Hepatocyte (in vitro differentiated cells): Measurements from ENCODE around the gene CXCL5. TPM values are rescaled to one million over a fixed set of nuclear protein-coding genes. Genes with fewer than 3 reads are reported as not detected.

Source experiments
- DNase-seq: peaks from one replicate; pipeline ENCODE4 v3.0.0-alpha.2; 2016; ENCODE audit warnings: low spot score
- H2AFZ ChIP-seq: fragments of 200-600 bp; sonication (generic); 2 replicates; pipeline ENCODE4 v1.6.0; 2016; ENCODE audit warnings: antibody characterized with exemption, mild to moderate bottlenecking
- H3K27ac ChIP-seq: fragments of 200-600 bp; sonication (generic); 2 replicates; pipeline ENCODE4 v1.5.1; 2016; ENCODE audit warnings: mild to moderate bottlenecking
- H3K27me3 ChIP-seq: fragments of 200-600 bp; sonication (generic); 2 replicates; pipeline ENCODE4 v1.6.1; 2016
- H3K36me3 ChIP-seq: fragments of 200-600 bp; sonication (generic); replicated peaks from 2 replicates; pipeline ENCODE4 v1.5.1; 2016; ENCODE audit warnings: low read depth; ENCODE audit not compliant: insufficient read depth
- H3K4me1 ChIP-seq: fragments of 200-600 bp; sonication (generic); 2 replicates; pipeline ENCODE4 v1.5.1; 2016; ENCODE audit warnings: mild to moderate bottlenecking, moderate library complexity; ENCODE audit not compliant: insufficient read depth
- H3K4me2 ChIP-seq: fragments of 200-600 bp; sonication (generic); 2 replicates; pipeline ENCODE4 v1.6.0; 2016
- H3K4me3 ChIP-seq: fragments of 200-600 bp; sonication (generic); 2 replicates; pipeline ENCODE4 v1.5.1; 2016; ENCODE audit warnings: mild to moderate bottlenecking
- H3K79me2 ChIP-seq: fragments of 200-600 bp; sonication (generic); 2 replicates; pipeline ENCODE4 v1.6.0; 2017; ENCODE audit warnings: mild to moderate bottlenecking
- H3K9me2 ChIP-seq: fragments of 200-600 bp; sonication (generic); replicated peaks from 2 replicates; pipeline ENCODE4 v1.6.0; 2017; ENCODE audit warnings: mild to moderate bottlenecking; ENCODE audit not compliant: insufficient read depth
- H3K9me3 ChIP-seq: fragments of 200-600 bp; sonication (generic); 2 replicates; pipeline ENCODE4 v1.5.1; 2016; ENCODE audit warnings: low read depth, mild to moderate bottlenecking
- H4K20me1 ChIP-seq: fragments of 200-600 bp; sonication (generic); 2 replicates; pipeline ENCODE4 v1.6.0; 2016; ENCODE audit warnings: mild to moderate bottlenecking; ENCODE audit not compliant: insufficient read depth, poor library complexity, severe bottlenecking
- CTCF ChIP-seq: fragments of 200-600 bp; sonication (generic); IDR thresholded peaks from 2 replicates; pipeline ENCODE4 v1.5.1; 2016; ENCODE audit warnings: antibody characterized with exemption, mild to moderate bottlenecking; ENCODE audit not compliant: poor library complexity
- EZH2 ChIP-seq: fragments of 200-600 bp; sonication (generic); IDR thresholded peaks from 2 replicates; pipeline ENCODE4 v1.6.1; 2016; ENCODE audit warnings: antibody characterized with exemption, mild to moderate bottlenecking, borderline replicate concordance
- EZH2phosphoT487 ChIP-seq: fragments of 200-600 bp; sonication (generic); IDR thresholded peaks from one replicate; pipeline ENCODE4 v1.6.1; 2018; ENCODE audit warnings: antibody characterized with exemption, mild to moderate bottlenecking, low read depth, moderate library complexity; ENCODE audit not compliant: unreplicated experiment, severe bottlenecking
- WGBS: methylation state at CpG from one replicate; pipeline ENCODE4 v1.1.6; 2016; ENCODE audit warnings: low lambda C conversion rate; ENCODE audit errors: missing lambda C conversion rate; 5-methylcytosine and 5-hydroxymethylcytosine counted together
- polyA plus RNA-seq: library from polyadenylated mRNA; unstranded; fragments of >200 nt; fragmentation: Nextera tagmentation; extraction: Ambion mirVana; gene quantifications from 2 replicates; pipeline ENCODE4 v1.2.1, GENCODE V29; 2016
- total RNA-seq: library from RNA; depleted of rRNA; stranded (reverse); fragments of >200 nt; gene quantifications from 2 replicates; pipeline ENCODE4 v1.2.3, GENCODE V29; 2014

The CXCL5 gene
- total and polyA plus RNA-seq, 2 experiments from 2014 or later, result 31.3 to 31.9 TPM

- Histone ChIP-seq H3K27me3 (no peaks in the 10 kb centered on the region), H3K4me3 (no peak overlapping the region), H2AFZ (no peak overlapping the region), H4K20me1 (no peaks in the 10 kb centered on the region), H3K4me2 (no peak overlapping the region), H3K9me2 (no peaks in the 10 kb centered on the region), H3K27ac (no peak overlapping the region), H3K9me3 (no peaks in the 10 kb centered on the region), H3K79me2 (no peaks in the 10 kb centered on the region), H3K4me1 (no peaks in the 10 kb centered on the region), H3K36me3 (no peaks in the 10 kb centered on the region)
- TF ChIP-seq CTCF (no peak), EZH2phosphoT487 (no peak), EZH2 (no peak)
- DNase-seq, result no peak
Measured at GRCh38 chr4:73974352-73974751, 24.1 kb downstream of the CXCL5 start.

GRCh38 chr4:73970945-73971344, 27.5 kb downstream of the CXCL5 start:
- Histone ChIP-seq H3K4me2 (no peak overlapping the region), H3K79me2 (no peaks in the 10 kb centered on the region), H3K27ac (no peak overlapping the region), H3K9me3 (no peaks in the 10 kb centered on the region), H3K9me2 (no peaks in the 10 kb centered on the region), H2AFZ (no peak overlapping the region), H3K36me3 (no peaks in the 10 kb centered on the region), H3K4me3 (no peak overlapping the region), H3K4me1 (no peaks in the 10 kb centered on the region), H3K27me3 (no peaks in the 10 kb centered on the region), H4K20me1 (no peaks in the 10 kb centered on the region)
- no peak for DNase-seq
- TF ChIP-seq EZH2 (no peak), CTCF (no peak), EZH2phosphoT487 (no peak)

- no peaks in the 10 kb centered on the region for H3K27me3 ChIP-seq
- DNase-seq, result no peak
- 84% methylated on average over 1 of the region's 1 CpG for WGBS
- H3K4me2 ChIP-seq, result no peak overlapping the region
- no peak overlapping the region for H2AFZ ChIP-seq
- no peaks in the 10 kb centered on the region for H3K9me2 ChIP-seq
- no peak overlapping the region for H3K27ac ChIP-seq
- no peaks in the 10 kb centered on the region for H3K9me3 ChIP-seq
- no peaks in the 10 kb centered on the region for H3K36me3 ChIP-seq
- no peaks in the 10 kb centered on the region for H4K20me1 ChIP-seq
- TF ChIP-seq EZH2 (no peak), CTCF (no peak), EZH2phosphoT487 (no peak)
- no peak overlapping the region for H3K4me3 ChIP-seq
- H3K4me1 ChIP-seq, result no peaks in the 10 kb centered on the region
- H3K79me2 ChIP-seq, result no peaks in the 10 kb centered on the region
Measured at GRCh38 chr4:73970011-73970410, 28.5 kb downstream of the CXCL5 start.

- Histone ChIP-seq H3K4me2 (no peak overlapping the region), H3K79me2 (no peaks in the 10 kb centered on the region), H3K27me3 (no peaks in the 10 kb centered on the region), H3K27ac (no peak overlapping the region), H2AFZ (no peak overlapping the region), H3K9me2 (no peaks in the 10 kb centered on the region), H3K4me1 (no peaks in the 10 kb centered on the region), H3K36me3 (no peaks in the 10 kb centered on the region), H3K9me3 (no peaks in the 10 kb centered on the region), H4K20me1 (no peaks in the 10 kb centered on the region), H3K4me3 (no peak overlapping the region)
- DNase-seq, result no peak
- TF ChIP-seq CTCF (no peak), EZH2phosphoT487 (no peak), EZH2 (no peak)
Measured at GRCh38 chr4:73967866-73968265, 30.6 kb downstream of the CXCL5 start.
